ENCODE measurements around the gene ATP1B4. TPM values are rescaled to one million over a fixed set of nuclear protein-coding genes. Genes with fewer than 3 reads are reported as not detected.

The ATP1B4 gene
- total and polyA plus RNA-seq, 12 donors = 0.11 to 4.6 (median 0.72) TPM; not detected in 4

DNA sequence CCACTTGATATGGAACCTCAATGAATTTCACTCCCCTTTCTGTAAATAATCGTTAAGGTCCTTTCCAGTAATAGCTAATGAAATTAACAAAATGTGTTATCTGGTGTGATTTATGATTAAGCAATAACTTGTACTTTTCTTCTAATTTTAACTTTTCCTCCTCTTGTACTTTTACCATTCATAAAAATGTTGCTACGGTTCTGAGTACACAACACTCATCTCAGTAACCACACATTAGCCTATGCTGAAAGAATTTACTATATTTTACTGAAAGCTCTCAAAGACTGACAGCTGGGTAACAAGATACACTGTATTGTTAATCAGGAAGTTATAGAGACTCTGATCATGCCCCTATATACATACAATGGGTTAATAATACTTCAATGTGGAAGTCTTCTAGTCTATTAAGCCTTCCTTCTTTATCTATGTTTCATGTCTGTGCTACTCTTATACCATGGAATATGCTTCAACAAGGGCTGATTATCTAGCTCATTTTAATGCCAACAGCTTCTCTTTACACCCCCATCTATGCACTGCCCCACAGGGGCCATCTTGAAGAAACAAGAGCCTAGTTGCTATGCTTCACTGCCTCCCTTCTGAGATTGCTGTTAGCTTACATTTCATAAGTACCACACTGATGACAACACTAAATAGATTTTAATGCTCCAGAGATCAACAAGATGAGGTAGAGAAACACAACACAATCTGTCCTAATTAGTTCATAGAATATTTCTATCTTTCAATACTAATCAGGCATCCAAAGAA is 68.1 kb downstream of the ATP1B4 start:
- intact Hi-C loops (cut with DNase I) = no loop called here
- peaks cover 0 to 15% (median 0%) of the 10 kb centered on the region in 9 donors for H3K36me3 ChIP-seq
- 86 to 93% methylated on average over 2 of the region's 2 CpGs for WGBS, 2 donors
- H3K27ac ChIP-seq = no peak overlapping the region
- no peak for ATAC-seq
- H3K9me3 ChIP-seq = no peaks in the 10 kb centered on the region
- DNase-seq = no peak
- TF ChIP-seq CTCF (IDR thresholded peaks at IDR 0.05) = no peak
- H3K4me1 ChIP-seq = peaks cover 0 to 10% (median 0%) of the 10 kb centered on the region in 9 donors
- no peak overlapping the region for H3K4me3 ChIP-seq
- H3K27me3 ChIP-seq = peaks cover 0 to 16% (median 0%) of the 10 kb centered on the region in 7 donors

Other genes starting within 250 kb of the ATP1B4 start
- under 1 TPM in 3 of 10 donors, not detected in 7; 0.38 to 0.45 (median 0.44) TPM for gene RHOXF1, start 246.2 kb upstream of the ATP1B4 start, total RNA-seq
- 1 to 10 TPM in 1 of 2 donors, not detected in 1; 1.2 TPM for gene RHOXF1, start 246.2 kb upstream of the ATP1B4 start, polyA plus RNA-seq
- gene RHOXF2, start 203.5 kb upstream of the ATP1B4 start, total RNA-seq = not detected
- not detected for gene RHOXF2, start 203.5 kb upstream of the ATP1B4 start, polyA plus RNA-seq
- 1 to 10 TPM; 5.2 to 8.5 (median 6.6) TPM for gene ZBTB33, start 111.3 kb upstream of the ATP1B4 start, total RNA-seq
- 1 to 10 TPM; 1.8 to 2.5 TPM for gene ZBTB33, start 111.3 kb upstream of the ATP1B4 start, polyA plus RNA-seq
- 1 to 10 TPM in 1 of 10 donors, under 1 TPM in 8, not detected in 1; 0.09 to 1.3 (median 0.33) TPM for gene TMEM255A, start 50.6 kb upstream of the ATP1B4 start, total RNA-seq
- under 1 TPM; 0.15 to 0.16 TPM for gene TMEM255A, start 50.6 kb upstream of the ATP1B4 start, polyA plus RNA-seq
- 10 to 100 TPM; 55.2 to 88.7 (median 61.5) TPM for gene LAMP2, start 107.2 kb downstream of the ATP1B4 start, total RNA-seq
- gene LAMP2, start 107.2 kb downstream of the ATP1B4 start, polyA plus RNA-seq = 10 to 100 TPM; 14.9 to 30.9 TPM
- 10 to 100 TPM; 17.1 to 24.1 (median 19.9) TPM for gene CUL4B, start 198.9 kb downstream of the ATP1B4 start, total RNA-seq
- 10 to 100 TPM in 1 of 2 donors, 1 to 10 TPM in 1; 8.2 to 12.7 TPM for gene CUL4B, start 198.9 kb downstream of the ATP1B4 start, polyA plus RNA-seq
- 10 to 100 TPM; 31.4 to 41.0 (median 35.6) TPM for gene MCTS1, start 242.0 kb downstream of the ATP1B4 start, total RNA-seq
- 10 to 100 TPM; 31.5 to 41.4 TPM for gene MCTS1, start 242.0 kb downstream of the ATP1B4 start, polyA plus RNA-seq